Measurements from ENCODE around the gene YBEY. TPM values are rescaled to one million over a fixed set of nuclear protein-coding genes. Genes with fewer than 3 reads are reported as not detected.

YBEY gene
- total and polyA plus RNA-seq, 9 donors = 10.7 to 27.9 (median 16.4) TPM

DNA sequence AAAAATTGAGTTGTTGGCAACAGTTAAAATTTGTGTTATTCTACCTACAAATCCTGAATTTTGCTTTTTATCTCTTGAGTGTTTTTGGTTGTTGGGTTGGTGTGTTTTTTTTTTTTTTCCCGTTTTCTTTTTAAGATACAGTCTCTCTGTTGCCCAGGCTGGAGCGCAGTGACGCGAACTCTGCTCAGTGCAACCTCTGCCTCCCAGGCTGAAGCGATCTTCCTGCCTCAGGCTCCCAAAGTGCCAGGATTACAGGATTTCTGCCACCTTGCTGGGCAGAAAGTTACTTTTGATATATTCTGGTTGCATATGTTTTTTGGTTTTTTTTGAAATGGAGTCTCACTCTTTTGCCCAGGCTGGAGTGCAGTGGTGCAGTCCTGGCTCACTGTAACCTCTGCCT, 42.0 kb downstream of the YBEY start:
- no peak for DNase-seq
- 79 to 85% (median 80%) methylated on average over 5 of the region's 5 CpGs for WGBS, 3 donors
- no peak overlapping the region for H3K4me3 ChIP-seq
- H3K27me3 ChIP-seq = no peaks in the 10 kb centered on the region
- no peak overlapping the region for H3K27ac ChIP-seq
- intact Hi-C loops (cut with DNase I) = no loop called here
- no peaks in the 10 kb centered on the region for H3K9me3 ChIP-seq
- no peaks in the 10 kb centered on the region for H3K36me3 ChIP-seq
- TF ChIP-seq POLR2A (IDR thresholded peaks at IDR 0.05) (no peak), EP300 (IDR thresholded peaks at IDR 0.05) (no peak)
- TF ChIP-seq, protein P1, sequence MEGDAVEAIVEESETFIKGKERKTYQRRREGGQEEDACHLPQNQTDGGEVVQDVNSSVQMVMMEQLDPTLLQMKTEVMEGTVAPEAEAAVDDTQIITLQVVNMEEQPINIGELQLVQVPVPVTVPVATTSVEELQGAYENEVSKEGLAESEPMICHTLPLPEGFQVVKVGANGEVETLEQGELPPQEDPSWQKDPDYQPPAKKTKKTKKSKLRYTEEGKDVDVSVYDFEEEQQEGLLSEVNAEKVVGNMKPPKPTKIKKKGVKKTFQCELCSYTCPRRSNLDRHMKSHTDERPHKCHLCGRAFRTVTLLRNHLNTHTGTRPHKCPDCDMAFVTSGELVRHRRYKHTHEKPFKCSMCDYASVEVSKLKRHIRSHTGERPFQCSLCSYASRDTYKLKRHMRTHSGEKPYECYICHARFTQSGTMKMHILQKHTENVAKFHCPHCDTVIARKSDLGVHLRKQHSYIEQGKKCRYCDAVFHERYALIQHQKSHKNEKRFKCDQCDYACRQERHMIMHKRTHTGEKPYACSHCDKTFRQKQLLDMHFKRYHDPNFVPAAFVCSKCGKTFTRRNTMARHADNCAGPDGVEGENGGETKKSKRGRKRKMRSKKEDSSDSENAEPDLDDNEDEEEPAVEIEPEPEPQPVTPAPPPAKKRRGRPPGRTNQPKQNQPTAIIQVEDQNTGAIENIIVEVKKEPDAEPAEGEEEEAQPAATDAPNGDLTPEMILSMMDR (IDR thresholded peaks at IDR 0.05) = no peak
- H3K4me1 ChIP-seq (ENCODE audit: insufficient read depth) = peaks cover 3% of the 10 kb centered on the region

DNA sequence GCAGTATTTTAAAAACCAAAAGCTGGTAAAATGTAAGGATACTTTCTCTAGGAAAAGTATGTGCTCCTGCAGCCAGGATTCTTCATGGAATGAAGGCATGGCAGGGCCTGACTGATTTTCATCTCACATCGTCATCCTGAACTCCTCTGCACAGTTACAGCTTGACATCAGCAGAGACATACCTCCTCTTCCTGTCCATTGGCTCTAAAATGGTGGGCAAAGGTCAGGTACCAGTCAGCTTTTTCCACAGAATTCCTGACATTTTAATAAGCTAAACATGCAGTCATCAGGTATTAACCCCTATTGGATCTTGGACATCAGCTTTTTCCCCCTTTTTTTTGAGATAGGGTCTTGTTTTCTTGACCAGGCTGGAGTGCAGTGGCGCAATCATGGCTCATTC, 43.7 kb downstream of the YBEY start:
- 91 to 92% (median 92%) methylated on average over 2 of the region's 2 CpGs for WGBS, 3 donors
- no peaks in the 10 kb centered on the region for H3K9me3 ChIP-seq
- no peaks in the 10 kb centered on the region for H3K36me3 ChIP-seq
- DNase-seq = no peak
- H3K4me3 ChIP-seq = no peak overlapping the region
- no peak overlapping the region for H3K27ac ChIP-seq
- H3K4me1 ChIP-seq (ENCODE audit: insufficient read depth) = peaks cover 3% of the 10 kb centered on the region
- intact Hi-C loops (cut with DNase I) = no loop called here
- TF ChIP-seq EP300 (IDR thresholded peaks at IDR 0.05) = no peak
- TF ChIP-seq, protein P1 (IDR thresholded peaks at IDR 0.05) = no peak
- no peak for TF ChIP-seq POLR2A (IDR thresholded peaks at IDR 0.05)
- H3K27me3 ChIP-seq = no peaks in the 10 kb centered on the region

DNA sequence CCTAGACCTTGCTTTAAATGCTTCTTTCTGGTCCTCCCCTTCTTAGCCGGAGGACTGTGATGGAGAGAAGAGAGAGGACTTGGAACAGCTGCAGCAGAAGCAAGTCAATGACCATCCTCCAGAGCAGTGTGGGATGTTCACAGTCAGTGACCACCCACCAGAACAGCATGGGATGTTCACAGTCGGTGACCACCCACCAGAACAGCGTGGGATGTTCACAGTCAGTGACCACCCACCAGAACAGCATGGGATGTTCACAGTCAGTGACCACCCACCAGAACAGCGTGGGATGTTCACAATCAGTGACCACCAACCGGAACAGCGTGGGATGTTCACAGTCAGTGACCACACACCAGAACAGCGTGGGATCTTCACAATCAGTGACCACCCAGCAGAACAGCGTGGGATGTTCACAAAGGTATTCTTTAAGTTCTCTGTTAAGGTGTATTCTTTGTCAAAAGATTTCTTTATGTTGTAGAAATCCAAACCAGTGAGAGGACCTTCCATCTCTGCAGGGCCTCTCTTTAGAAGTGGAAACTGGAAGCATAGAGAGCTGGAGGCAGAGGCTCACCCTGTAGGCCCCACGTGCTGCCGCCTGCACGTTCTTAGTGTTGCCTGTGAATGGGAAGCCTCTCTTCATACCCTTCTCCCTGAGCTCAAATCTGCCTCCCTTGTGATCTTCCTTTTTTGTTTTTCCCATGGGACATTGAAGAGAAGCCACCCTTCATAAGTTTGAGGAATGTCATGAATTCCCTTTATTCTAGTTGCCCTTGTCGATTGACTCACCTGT, 48.4 kb downstream of the YBEY start:
- 81 to 88% (median 86%) methylated on average over 12 of the region's 12 CpGs for WGBS, 3 donors
- H3K36me3 ChIP-seq = no peaks in the 10 kb centered on the region
- intact Hi-C loops (cut with DNase I) = no loop called here
- DNase-seq = no peak
- no peak for TF ChIP-seq EP300 (IDR thresholded peaks at IDR 0.05)
- TF ChIP-seq, protein P1 (IDR thresholded peaks at IDR 0.05) = no peak
- TF ChIP-seq POLR2A (IDR thresholded peaks at IDR 0.05) = no peak
- no peak overlapping the region for H3K27ac ChIP-seq
- H3K27me3 ChIP-seq = no peaks in the 10 kb centered on the region
- no peaks in the 10 kb centered on the region for H3K4me1 ChIP-seq (ENCODE audit: insufficient read depth)
- no peak overlapping the region for H3K4me3 ChIP-seq
- H3K9me3 ChIP-seq = no peaks in the 10 kb centered on the region

DNA sequence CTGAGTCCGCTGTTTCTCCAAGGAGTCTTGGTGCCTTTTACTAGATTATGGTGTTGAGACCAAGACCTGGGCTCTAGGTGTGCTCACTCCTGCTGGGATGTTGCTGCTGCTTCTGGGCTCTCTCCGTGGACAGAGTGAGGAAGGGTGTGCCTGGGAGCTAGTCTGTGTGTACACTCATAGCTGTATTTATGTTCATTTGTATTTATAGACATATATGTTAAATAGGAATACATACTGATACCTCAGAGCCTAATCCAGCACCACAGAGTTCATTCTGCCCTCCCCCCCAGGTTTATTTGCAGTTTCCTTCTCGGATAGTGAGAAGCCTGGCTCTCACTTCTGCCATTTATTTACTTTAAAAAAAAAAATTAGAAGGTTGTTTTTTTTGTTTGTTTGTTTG, 50.5 kb downstream of the YBEY start:
- Histone ChIP-seq H3K4me1 (ENCODE audit: insufficient read depth) (no peaks in the 10 kb centered on the region), H3K9me3 (no peaks in the 10 kb centered on the region), H3K36me3 (no peaks in the 10 kb centered on the region), H3K4me3 (no peak overlapping the region), H3K27me3 (no peaks in the 10 kb centered on the region), H3K27ac (no peak overlapping the region)
- no peak for DNase-seq
- TF ChIP-seq POLR2A (IDR thresholded peaks at IDR 0.05) (no peak), EP300 (IDR thresholded peaks at IDR 0.05) (no peak)
- TF ChIP-seq, protein P1 (IDR thresholded peaks at IDR 0.05) = no peak
- 93 to 95% (median 94%) methylated on average over 3 of the region's 3 CpGs for WGBS, 3 donors
- intact Hi-C loops (cut with DNase I) = no loop called here

All from ovary (tissue), 9 donors.